Astrocyte of the spinal cord (primary cell): ENCODE results near the gene GRIP2.

Experiments used
- DNase-seq: peaks from one replicate; pipeline ENCODE4 v3.0.0; 2011; ENCODE audit warnings: low read depth, low spot score
- H3K4me3 ChIP-seq: 2 replicates; pipeline ENCODE4 v1.5.1; 2011; ENCODE audit warnings: low read depth, mild to moderate bottlenecking, low read length, moderate library complexity
- CTCF ChIP-seq: IDR thresholded peaks from 2 replicates; pipeline ENCODE4 v1.5.1; 2012; ENCODE audit warnings: low read depth, mild to moderate bottlenecking, low read length, inconsistent platforms
- in situ Hi-C: cut with HindIII; loops from 2 replicates; pipeline ENCODE4 v1.10.0; 2017; ENCODE audit warnings: low sequenced_read_pairs

The GRIP2 gene

GRCh38 chr3:14539742-14540491 is at the start of gene GRIP2:
Gene GRIP2, minus strand, starts transcription at chr3:14540342. Its CDS starts 34 bp downstream, at chr3:14540308.
- in situ Hi-C loops, result no loop called here
- TF ChIP-seq CTCF, result no peak

GRCh38 chr3:14588425-14589112 is 48.4 kb upstream of the GRIP2 start:
- TF ChIP-seq CTCF, result no peak
- H3K4me3 ChIP-seq, result no peak overlapping the region
- in situ Hi-C loops, result no loop called here
- DNase-seq, result no peak

More at GRCh38 chr3:14539742-14540491, at the start of gene GRIP2:
- H3K4me3 ChIP-seq, result no peak within 1 kb of the TSS
- DNase-seq, result no peak

GRCh38 chr3:14587740-14588360 is 47.7 kb upstream of the GRIP2 start:
- DNase-seq, result no peak
- TF ChIP-seq CTCF, result no peak
- in situ Hi-C loops, result no loop called here
- H3K4me3 ChIP-seq, result no peak overlapping the region

- DNase-seq, result no peak
- in situ Hi-C loops, result no loop called here
- no peak for TF ChIP-seq CTCF
- no peak overlapping the region for H3K4me3 ChIP-seq
Observed at GRCh38 chr3:14586611-14587010, 46.5 kb upstream of the GRIP2 start.

- no peak overlapping the region for H3K4me3 ChIP-seq
- no peak for DNase-seq
- in situ Hi-C loops, result no loop called here
- TF ChIP-seq CTCF, result no peak
Observed at GRCh38 chr3:14583548-14584091, 43.5 kb upstream of the GRIP2 start.

- no peak for DNase-seq
- H3K4me3 ChIP-seq, result no peak overlapping the region
- in situ Hi-C loops, result no loop called here
- TF ChIP-seq CTCF, result no peak
Observed at GRCh38 chr3:14582045-14582410, 41.9 kb upstream of the GRIP2 start.
